VCaP (cell line): ENCODE results near the gene ADIPOR2.

Experiments used
- H3K27ac ChIP-seq: fragments of 450-650 bp; 2 replicates; pipeline ENCODE4 v1.5.1; 2017
- CTCF ChIP-seq: fragments of 450-650 bp; conservative IDR thresholded peaks from 2 replicates; pipeline ENCODE4 v1.5.1; 2017; ENCODE audit warnings: mild to moderate bottlenecking, moderate library complexity

Gene ADIPOR2

GRCh38 chr12:1830401-1830845 is 139.6 kb downstream of the ADIPOR2 start:
- peak overlapping the region; percentile 98 for H3K27ac ChIP-seq
- TF ChIP-seq CTCF = no peak

- peak overlapping the region; percentile 98 for H3K27ac ChIP-seq
- no peak for TF ChIP-seq CTCF
Observed at GRCh38 chr12:1830981-1831963, 140.4 kb downstream of the ADIPOR2 start.

GRCh38 chr12:1832801-1833595 is 142.1 kb downstream of the ADIPOR2 start:
- TF ChIP-seq CTCF = no peak
- H3K27ac ChIP-seq = peak overlapping the region; percentile 98; the same call in 1 of the 2 replicates

- H3K27ac ChIP-seq = peak overlapping the region; percentile 98; the same call in 1 of the 2 replicates
- no peak for TF ChIP-seq CTCF
Observed at GRCh38 chr12:1833596-1834028, 142.7 kb downstream of the ADIPOR2 start.

- TF ChIP-seq CTCF = no peak
- H3K27ac ChIP-seq = no peak overlapping the region
Observed at GRCh38 chr12:1834186-1834925, 143.5 kb downstream of the ADIPOR2 start.

- TF ChIP-seq CTCF = no peak
- H3K27ac ChIP-seq = peak overlapping the region; percentile 70
Observed at GRCh38 chr12:1835211-1836131, 144.6 kb downstream of the ADIPOR2 start.
